ENCODE results near the gene UPP2. TPM values are rescaled to one million over a fixed set of nuclear protein-coding genes. Genes with fewer than 3 reads are reported as not detected.

UPP2 gene
- total RNA-seq, 2 donors from 2014 or later = not detected

DNA sequence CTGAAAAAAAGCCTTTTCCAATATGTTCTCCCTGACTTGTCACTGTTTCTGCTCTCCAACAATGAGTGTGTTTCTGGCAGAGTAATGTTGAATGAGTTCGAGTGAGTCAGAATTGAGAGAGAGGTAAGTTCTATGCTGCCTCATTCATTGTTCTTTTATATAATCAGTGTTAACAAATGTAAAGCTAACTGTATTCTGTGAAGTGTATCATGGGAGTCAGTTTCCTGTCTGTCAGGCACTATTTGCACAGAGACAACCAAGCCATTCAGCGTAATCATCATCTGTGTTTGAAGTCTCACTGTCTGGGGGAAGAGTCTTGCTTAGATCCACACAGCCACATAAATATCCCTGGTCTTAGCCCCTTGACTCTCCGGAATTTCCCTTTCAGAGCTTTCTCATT is 22.0 kb upstream of the UPP2 start:
- H3K27me3 ChIP-seq (replicated peaks; ENCODE audit: insufficient read depth) = no peaks in the 10 kb centered on the region
- no peak overlapping the region for H3K4me3 ChIP-seq
- H3K27ac ChIP-seq = no peak overlapping the region
- WGBS = 47% methylated on average over 3 of the region's 3 CpGs
- H3K9me3 ChIP-seq = no peaks in the 10 kb centered on the region
- DNase-seq (ENCODE audit: low spot score) = no peak
- TF ChIP-seq POLR2A (IDR thresholded peaks at IDR 0.05) (no peak), POLR2AphosphoS5 (IDR thresholded peaks at IDR 0.05) (no peak)
- TF ChIP-seq, protein P1, sequence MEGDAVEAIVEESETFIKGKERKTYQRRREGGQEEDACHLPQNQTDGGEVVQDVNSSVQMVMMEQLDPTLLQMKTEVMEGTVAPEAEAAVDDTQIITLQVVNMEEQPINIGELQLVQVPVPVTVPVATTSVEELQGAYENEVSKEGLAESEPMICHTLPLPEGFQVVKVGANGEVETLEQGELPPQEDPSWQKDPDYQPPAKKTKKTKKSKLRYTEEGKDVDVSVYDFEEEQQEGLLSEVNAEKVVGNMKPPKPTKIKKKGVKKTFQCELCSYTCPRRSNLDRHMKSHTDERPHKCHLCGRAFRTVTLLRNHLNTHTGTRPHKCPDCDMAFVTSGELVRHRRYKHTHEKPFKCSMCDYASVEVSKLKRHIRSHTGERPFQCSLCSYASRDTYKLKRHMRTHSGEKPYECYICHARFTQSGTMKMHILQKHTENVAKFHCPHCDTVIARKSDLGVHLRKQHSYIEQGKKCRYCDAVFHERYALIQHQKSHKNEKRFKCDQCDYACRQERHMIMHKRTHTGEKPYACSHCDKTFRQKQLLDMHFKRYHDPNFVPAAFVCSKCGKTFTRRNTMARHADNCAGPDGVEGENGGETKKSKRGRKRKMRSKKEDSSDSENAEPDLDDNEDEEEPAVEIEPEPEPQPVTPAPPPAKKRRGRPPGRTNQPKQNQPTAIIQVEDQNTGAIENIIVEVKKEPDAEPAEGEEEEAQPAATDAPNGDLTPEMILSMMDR (IDR thresholded peaks at IDR 0.05) = no peak
- intact Hi-C loops (cut with DNase I) = no loop called here
- no peaks in the 10 kb centered on the region for H3K36me3 ChIP-seq
- H3K4me1 ChIP-seq (replicated peaks) = no peaks in the 10 kb centered on the region

DNA sequence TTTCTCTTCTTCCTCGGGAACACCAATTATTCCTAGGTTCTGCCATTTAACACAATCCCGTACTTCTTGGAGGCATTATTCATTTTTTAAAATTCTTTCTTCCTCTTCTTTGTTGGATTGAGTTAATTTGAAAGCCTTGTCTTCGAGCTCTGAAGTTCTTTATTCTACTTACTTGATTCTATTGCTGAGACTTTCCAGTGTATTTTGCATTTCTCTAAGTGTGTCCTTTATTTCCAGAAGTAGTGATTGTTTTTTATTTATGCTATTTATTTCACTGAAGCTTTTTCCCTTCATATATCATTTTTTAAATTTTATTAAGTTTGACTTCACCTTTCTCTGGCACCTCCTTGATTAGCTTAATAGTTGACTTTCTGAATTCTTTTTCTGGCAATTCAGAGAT is 13.6 kb upstream of the UPP2 start:
- Histone ChIP-seq H3K4me3 (no peak overlapping the region), H3K4me1 (replicated peaks) (no peaks in the 10 kb centered on the region), H3K27me3 (replicated peaks; ENCODE audit: insufficient read depth) (no peaks in the 10 kb centered on the region), H3K9me3 (no peaks in the 10 kb centered on the region), H3K36me3 (no peaks in the 10 kb centered on the region), H3K27ac (no peak overlapping the region)
- no peak for DNase-seq (ENCODE audit: low spot score)
- intact Hi-C loops (cut with DNase I) = no loop called here
- WGBS = 98% methylated on average over 3 of the region's 3 CpGs
- no peak for TF ChIP-seq POLR2A (IDR thresholded peaks at IDR 0.05)
- TF ChIP-seq, protein P1 (IDR thresholded peaks at IDR 0.05) = no peak

DNA sequence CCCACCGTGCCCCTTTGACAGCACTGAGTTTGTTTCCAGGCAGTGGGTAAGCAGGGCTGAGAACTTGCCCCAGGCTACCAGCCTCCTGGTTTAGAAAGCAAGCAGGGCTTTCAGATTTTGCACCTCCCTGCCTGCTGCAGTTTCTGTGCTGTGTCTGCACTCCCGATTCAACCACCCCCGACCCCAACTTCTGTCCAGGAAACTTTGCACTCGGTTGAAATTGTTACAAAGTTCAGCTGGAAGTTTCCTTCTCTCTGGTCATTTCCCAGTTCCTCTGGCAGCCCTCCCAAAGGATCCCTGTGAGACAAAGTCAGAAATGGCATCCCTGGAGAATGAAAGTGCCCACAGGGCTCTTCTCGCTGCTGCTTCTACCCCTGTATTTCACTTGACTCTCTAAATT is 12.4 kb upstream of the UPP2 start:
- Histone ChIP-seq H3K27me3 (replicated peaks; ENCODE audit: insufficient read depth) (no peaks in the 10 kb centered on the region), H3K36me3 (no peaks in the 10 kb centered on the region), H3K27ac (no peak overlapping the region), H3K4me3 (no peak overlapping the region), H3K4me1 (replicated peaks) (no peaks in the 10 kb centered on the region), H3K9me3 (no peaks in the 10 kb centered on the region)
- intact Hi-C loops (cut with DNase I) = no loop called here
- DNase-seq (ENCODE audit: low spot score) = no peak
- 91% methylated on average over 5 of the region's 5 CpGs for WGBS
- no peak for TF ChIP-seq POLR2AphosphoS5 (IDR thresholded peaks at IDR 0.05)
- TF ChIP-seq POLR2A (IDR thresholded peaks at IDR 0.05) = no peak
- TF ChIP-seq, protein P1 (IDR thresholded peaks at IDR 0.05) = no peak

DNA sequence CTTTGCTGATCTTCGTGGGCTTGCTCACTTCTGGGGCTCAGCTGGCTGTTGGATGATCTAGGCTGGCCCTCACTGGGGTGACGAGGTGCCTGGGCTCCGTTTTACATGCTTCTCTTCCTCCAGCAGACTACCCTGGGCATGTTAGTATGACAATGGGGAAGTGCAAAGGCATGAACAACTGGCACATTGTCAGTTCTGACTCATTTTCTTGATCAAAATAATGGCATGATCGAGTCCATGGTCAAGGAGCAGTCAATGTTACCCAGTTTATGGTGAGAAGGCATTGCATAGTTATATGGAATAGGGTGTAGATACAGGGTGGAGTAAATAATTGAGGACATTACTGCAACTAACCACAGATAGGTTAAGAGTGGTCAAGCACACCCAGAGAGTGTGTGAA is 10.0 kb upstream of the UPP2 start:
- TF ChIP-seq, protein P1 (IDR thresholded peaks at IDR 0.05) = no peak
- TF ChIP-seq POLR2AphosphoS5 (IDR thresholded peaks at IDR 0.05) (no peak), POLR2A (IDR thresholded peaks at IDR 0.05) (no peak)
- intact Hi-C loops (cut with DNase I) = no loop called here
- Histone ChIP-seq H3K27ac (no peak overlapping the region), H3K4me1 (replicated peaks) (no peaks in the 10 kb centered on the region), H3K9me3 (no peaks in the 10 kb centered on the region), H3K4me3 (no peak overlapping the region), H3K36me3 (no peaks in the 10 kb centered on the region), H3K27me3 (replicated peaks; ENCODE audit: insufficient read depth) (no peaks in the 10 kb centered on the region)
- no peak for DNase-seq (ENCODE audit: low spot score)
- WGBS = 76% methylated on average over 4 of the region's 4 CpGs

DNA sequence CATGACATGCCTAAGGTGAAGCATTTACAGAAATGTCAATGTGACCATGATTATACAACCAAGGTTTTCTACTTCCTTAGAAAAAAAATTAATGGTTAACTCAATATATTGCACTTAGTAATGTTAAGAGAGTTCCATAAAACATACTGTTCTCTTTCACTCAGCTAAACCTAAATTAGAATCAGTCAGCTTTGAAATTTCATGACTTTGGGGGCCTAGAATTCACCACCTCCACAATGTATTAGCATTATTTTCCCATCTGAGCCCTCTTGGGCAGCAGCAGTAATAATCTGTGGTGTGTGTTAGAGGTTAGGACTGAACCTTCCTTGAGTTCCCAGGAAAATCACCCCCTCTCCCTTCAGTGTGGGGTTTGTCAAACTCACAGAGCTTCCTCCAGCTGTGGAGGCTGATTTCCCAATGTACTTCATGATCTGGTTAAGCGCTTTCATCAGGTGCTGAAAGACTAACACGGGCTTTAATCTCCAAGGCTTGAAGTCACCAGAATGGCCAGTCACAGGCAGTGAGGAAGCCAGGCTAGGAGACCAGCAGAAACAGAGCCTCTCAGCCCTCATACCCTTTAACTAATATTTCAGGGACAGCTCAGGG is 7.1 kb upstream of the UPP2 start:
- intact Hi-C loops (cut with DNase I) = no loop called here

More for the DNA sequence above, 7.1 kb upstream of the UPP2 start:
- Histone ChIP-seq H3K4me1 (replicated peaks) (no peaks in the 10 kb centered on the region), H3K4me3 (no peak overlapping the region), H3K27me3 (replicated peaks; ENCODE audit: insufficient read depth) (no peaks in the 10 kb centered on the region), H3K36me3 (no peaks in the 10 kb centered on the region), H3K27ac (no peak overlapping the region), H3K9me3 (no peaks in the 10 kb centered on the region)
- WGBS = 62% methylated on average over 2 of the region's 2 CpGs
- DNase-seq (ENCODE audit: low spot score) = no peak
- TF ChIP-seq, protein P1 (IDR thresholded peaks at IDR 0.05) = no peak
- TF ChIP-seq POLR2A (IDR thresholded peaks at IDR 0.05) (no peak), POLR2AphosphoS5 (IDR thresholded peaks at IDR 0.05) (no peak)
